ENCODE data around the gene LIMA1. TPM values are rescaled to one million over a fixed set of nuclear protein-coding genes. Genes with fewer than 3 reads are reported as not detected.

Gene LIMA1
- total and polyA plus RNA-seq, 9 of the 15 experiments (the other 6 are each of a cell fraction or from before 2014, with no cell fraction given): 20.2 to 37.8 (median 27.3) TPM

DNA sequence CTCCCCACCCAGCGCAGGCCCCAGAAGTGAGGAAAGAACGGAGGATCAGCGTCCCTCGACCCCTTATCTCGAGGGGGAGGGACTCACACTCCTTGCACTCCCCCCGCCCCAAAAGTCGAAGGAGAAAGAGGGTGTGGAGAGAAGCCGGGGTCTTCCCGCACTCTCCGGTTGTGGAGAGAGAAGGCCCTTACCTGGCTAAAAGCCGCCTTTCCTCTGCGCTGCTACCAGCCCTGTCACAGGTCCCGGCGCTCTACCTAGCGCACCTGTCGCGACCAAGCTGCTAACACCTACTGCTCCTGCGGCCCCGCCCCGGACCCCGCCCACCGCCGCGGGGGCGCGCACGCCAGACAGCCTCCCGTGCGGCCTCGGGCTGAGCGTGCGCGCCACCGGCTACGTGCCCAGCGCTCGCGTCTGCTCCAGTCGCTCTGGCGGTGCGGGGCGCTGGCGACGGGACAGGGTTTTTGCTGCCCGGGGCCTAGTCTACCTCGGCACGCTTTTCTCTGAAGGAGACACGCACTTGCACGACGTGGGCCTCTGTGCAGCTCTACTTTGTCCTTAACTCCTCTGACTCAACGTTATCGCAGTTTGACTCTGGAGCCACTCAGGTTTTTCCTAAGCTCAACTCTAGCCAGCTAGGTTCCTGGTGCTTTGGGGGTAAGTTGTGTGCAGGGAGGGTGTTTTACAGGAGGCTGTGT is at the start of gene LIMA1 (continued):
- TF ChIP-seq DMBX1 (CRISPR knock-in tag; IDR thresholded peaks at IDR 0.05; ENCODE audit: borderline replicate concordance): no peak
- no peak for TF ChIP-seq MTF1 (CRISPR knock-in tag; IDR thresholded peaks at IDR 0.05; ENCODE audit: borderline replicate concordance)
- TF ChIP-seq, protein P1, sequence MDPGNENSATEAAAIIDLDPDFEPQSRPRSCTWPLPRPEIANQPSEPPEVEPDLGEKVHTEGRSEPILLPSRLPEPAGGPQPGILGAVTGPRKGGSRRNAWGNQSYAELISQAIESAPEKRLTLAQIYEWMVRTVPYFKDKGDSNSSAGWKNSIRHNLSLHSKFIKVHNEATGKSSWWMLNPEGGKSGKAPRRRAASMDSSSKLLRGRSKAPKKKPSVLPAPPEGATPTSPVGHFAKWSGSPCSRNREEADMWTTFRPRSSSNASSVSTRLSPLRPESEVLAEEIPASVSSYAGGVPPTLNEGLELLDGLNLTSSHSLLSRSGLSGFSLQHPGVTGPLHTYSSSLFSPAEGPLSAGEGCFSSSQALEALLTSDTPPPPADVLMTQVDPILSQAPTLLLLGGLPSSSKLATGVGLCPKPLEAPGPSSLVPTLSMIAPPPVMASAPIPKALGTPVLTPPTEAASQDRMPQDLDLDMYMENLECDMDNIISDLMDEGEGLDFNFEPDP (CRISPR knock-in tag; IDR thresholded peaks at IDR 0.05): no peak
- TF ChIP-seq ZNF134 (CRISPR knock-in tag; conservative IDR thresholded peaks at IDR 0.05): no peak
- TF ChIP-seq DACH1 (IDR thresholded peaks at IDR 0.05; ENCODE audit: partially characterized antibody): no peak
- TF ChIP-seq ZNF444 (CRISPR knock-in tag; IDR thresholded peaks at IDR 0.05): no peak
- TF ChIP-seq POLR2A (conservative IDR thresholded peaks at IDR 0.05): peak; percentile 89
- TF ChIP-seq, protein P2, sequence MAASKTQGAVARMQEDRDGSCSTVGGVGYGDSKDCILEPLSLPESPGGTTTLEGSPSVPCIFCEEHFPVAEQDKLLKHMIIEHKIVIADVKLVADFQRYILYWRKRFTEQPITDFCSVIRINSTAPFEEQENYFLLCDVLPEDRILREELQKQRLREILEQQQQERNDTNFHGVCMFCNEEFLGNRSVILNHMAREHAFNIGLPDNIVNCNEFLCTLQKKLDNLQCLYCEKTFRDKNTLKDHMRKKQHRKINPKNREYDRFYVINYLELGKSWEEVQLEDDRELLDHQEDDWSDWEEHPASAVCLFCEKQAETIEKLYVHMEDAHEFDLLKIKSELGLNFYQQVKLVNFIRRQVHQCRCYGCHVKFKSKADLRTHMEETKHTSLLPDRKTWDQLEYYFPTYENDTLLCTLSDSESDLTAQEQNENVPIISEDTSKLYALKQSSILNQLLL (CRISPR knock-in tag; IDR thresholded peaks at IDR 0.05; ENCODE audit: borderline replicate concordance): no peak
- no peak for TF ChIP-seq MCM2 (IDR thresholded peaks at IDR 0.05; ENCODE audit: low read depth)
- TF ChIP-seq, protein P3, sequence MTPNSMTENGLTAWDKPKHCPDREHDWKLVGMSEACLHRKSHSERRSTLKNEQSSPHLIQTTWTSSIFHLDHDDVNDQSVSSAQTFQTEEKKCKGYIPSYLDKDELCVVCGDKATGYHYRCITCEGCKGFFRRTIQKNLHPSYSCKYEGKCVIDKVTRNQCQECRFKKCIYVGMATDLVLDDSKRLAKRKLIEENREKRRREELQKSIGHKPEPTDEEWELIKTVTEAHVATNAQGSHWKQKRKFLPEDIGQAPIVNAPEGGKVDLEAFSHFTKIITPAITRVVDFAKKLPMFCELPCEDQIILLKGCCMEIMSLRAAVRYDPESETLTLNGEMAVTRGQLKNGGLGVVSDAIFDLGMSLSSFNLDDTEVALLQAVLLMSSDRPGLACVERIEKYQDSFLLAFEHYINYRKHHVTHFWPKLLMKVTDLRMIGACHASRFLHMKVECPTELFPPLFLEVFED (CRISPR knock-in tag; conservative IDR thresholded peaks at IDR 0.05): no peak
- TF ChIP-seq ZEB2 (IDR thresholded peaks at IDR 0.05): peak; percentile 92
- TF ChIP-seq, protein P4, sequence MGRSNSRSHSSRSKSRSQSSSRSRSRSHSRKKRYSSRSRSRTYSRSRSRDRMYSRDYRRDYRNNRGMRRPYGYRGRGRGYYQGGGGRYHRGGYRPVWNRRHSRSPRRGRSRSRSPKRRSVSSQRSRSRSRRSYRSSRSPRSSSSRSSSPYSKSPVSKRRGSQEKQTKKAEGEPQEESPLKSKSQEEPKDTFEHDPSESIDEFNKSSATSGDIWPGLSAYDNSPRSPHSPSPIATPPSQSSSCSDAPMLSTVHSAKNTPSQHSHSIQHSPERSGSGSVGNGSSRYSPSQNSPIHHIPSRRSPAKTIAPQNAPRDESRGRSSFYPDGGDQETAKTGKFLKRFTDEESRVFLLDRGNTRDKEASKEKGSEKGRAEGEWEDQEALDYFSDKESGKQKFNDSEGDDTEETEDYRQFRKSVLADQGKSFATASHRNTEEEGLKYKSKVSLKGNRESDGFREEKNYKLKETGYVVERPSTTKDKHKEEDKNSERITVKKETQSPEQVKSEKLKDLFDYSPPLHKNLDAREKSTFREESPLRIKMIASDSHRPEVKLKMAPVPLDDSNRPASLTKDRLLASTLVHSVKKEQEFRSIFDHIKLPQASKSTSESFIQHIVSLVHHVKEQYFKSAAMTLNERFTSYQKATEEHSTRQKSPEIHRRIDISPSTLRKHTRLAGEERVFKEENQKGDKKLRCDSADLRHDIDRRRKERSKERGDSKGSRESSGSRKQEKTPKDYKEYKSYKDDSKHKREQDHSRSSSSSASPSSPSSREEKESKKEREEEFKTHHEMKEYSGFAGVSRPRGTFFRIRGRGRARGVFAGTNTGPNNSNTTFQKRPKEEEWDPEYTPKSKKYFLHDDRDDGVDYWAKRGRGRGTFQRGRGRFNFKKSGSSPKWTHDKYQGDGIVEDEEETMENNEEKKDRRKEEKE (IDR thresholded peaks at IDR 0.05; ENCODE audit: borderline replicate concordance in 1 of 2, control insufficient read depth in 1 of 2, low read depth in 2 of 2, low read length in 1 of 2): no peak
- TF ChIP-seq, protein P5, sequence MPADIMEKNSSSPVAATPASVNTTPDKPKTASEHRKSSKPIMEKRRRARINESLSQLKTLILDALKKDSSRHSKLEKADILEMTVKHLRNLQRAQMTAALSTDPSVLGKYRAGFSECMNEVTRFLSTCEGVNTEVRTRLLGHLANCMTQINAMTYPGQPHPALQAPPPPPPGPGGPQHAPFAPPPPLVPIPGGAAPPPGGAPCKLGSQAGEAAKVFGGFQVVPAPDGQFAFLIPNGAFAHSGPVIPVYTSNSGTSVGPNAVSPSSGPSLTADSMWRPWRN (IDR thresholded peaks at IDR 0.05; ENCODE audit: low read depth): no peak
- TF ChIP-seq ATF1 (CRISPR knock-in tag; IDR thresholded peaks at IDR 0.05): no peak
- TF ChIP-seq ATF1 (tag; IDR thresholded peaks at IDR 0.05): peak; percentile 74
- TF ChIP-seq PYGO2 (tag; IDR thresholded peaks at IDR 0.05): no peak
- TF ChIP-seq HDAC6 (IDR thresholded peaks at IDR 0.05; ENCODE audit: low read depth, low read length): no peak
- TF ChIP-seq, protein P6, sequence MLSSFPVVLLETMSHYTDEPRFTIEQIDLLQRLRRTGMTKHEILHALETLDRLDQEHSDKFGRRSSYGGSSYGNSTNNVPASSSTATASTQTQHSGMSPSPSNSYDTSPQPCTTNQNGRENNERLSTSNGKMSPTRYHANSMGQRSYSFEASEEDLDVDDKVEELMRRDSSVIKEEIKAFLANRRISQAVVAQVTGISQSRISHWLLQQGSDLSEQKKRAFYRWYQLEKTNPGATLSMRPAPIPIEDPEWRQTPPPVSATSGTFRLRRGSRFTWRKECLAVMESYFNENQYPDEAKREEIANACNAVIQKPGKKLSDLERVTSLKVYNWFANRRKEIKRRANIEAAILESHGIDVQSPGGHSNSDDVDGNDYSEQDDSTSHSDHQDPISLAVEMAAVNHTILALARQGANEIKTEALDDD (IDR thresholded peaks at IDR 0.05): no peak
